ENCODE measurements around the gene ERICH2.

DNA sequence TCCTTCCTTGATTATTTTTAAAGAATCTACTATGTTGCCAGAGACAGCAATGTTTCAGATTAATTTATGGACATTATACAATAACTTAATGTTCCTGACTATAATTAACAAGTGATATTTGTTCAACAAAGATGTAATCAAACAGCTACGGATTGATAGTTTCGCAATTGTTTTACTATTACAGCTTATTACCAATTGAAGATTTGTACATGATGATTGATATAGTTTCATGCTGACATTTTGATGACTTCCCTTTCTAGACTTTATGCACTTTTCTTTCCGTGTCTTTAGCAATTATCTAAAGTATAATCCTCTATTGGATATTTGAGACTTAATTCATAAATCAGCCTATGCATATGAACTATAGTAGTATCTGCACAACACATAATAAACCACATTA is 48.5 kb upstream of the ERICH2 start:
- TF ChIP-seq EZH2 (IDR thresholded peaks at IDR 0.05; ENCODE audit: borderline replicate concordance, low read depth, low read length, severe bottlenecking) (no peak), CTCF (IDR thresholded peaks at IDR 0.05; ENCODE audit: extremely low read depth in 1 of 2, insufficient read depth in 1 of 2, low read depth in 1 of 2, low read length in 2 of 2) (no peak)
